Caco-2 (cell line): Measurements from ENCODE around the gene RHOBTB1. TPM values are rescaled to one million over a fixed set of nuclear protein-coding genes. Genes with fewer than 3 reads are reported as not detected.

Experiments
- BruUV-seq: library from RNA; stranded (reverse); fragments of 400-500 nt; replicated peaks from 2 replicates; lab custom pipeline; 2021; lab: Mats Ljungman, UMichigan
- CTCF ChIA-PET: fragments of 300-600 bp; sonication (Branson Sonifier 250); formaldehyde crosslinking; loops from one replicate; lab custom pipeline; 2022; ENCODE audit warnings: antibody characterized with exemption; lab: Charles Lee
- POLR2A ChIA-PET: fragments of 300-600 bp; sonication (Branson Sonifier 250); formaldehyde crosslinking; loops from one replicate; lab custom pipeline; 2022; ENCODE audit warnings: antibody characterized with exemption; lab: Charles Lee
- DNase-seq, 2 experiments: peaks; one replicate each; pipeline versions ENCODE4 v3.0.0 to v3.0.0-alpha.2; 2020 to 2022
- H3K27me3 ChIP-seq: replicated peaks from 2 replicates; pipeline ENCODE4 v1.6.0; 2011; ENCODE audit warnings: low read length; ENCODE audit not compliant: control insufficient read depth, insufficient read depth
- H3K36me3 ChIP-seq: 2 replicates; pipeline ENCODE4 v1.5.1; 2011; ENCODE audit warnings: low read length; ENCODE audit not compliant: control insufficient read depth, insufficient read depth
- H3K4me1 ChIP-seq: fragments of 250-450 bp; sonication (Bioruptor Pico); 2 replicates; pipeline ENCODE4 v1.5.1; 2020; ENCODE audit warnings: mild to moderate bottlenecking
- H3K4me3 ChIP-seq: 2 replicates; pipeline ENCODE4 v1.5.1; 2011; ENCODE audit warnings: low read depth, mild to moderate bottlenecking, control low read depth, low read length
- H3K9me3 ChIP-seq: fragments of 250-450 bp; sonication (Bioruptor Pico); 2 replicates; pipeline ENCODE4 v1.5.1; 2020; ENCODE audit warnings: mild to moderate bottlenecking, moderate library complexity
- H3K27ac Mint-ChIP-seq: one replicate; pipeline ENCODE4 v1.8.0; 2022; ENCODE audit warnings: mixed read lengths; ENCODE audit not compliant: unreplicated experiment
- H3K27me3 Mint-ChIP-seq: one replicate; pipeline ENCODE4 v1.8.0; 2022; ENCODE audit warnings: mixed read lengths; ENCODE audit not compliant: insufficient read depth, unreplicated experiment
- H3K36me3 Mint-ChIP-seq: one replicate; pipeline ENCODE4 v1.8.0; 2022; ENCODE audit warnings: mild to moderate bottlenecking, mixed read lengths; ENCODE audit not compliant: insufficient read depth, unreplicated experiment
- H3K4me1 Mint-ChIP-seq: one replicate; pipeline ENCODE4 v1.8.0; 2022; ENCODE audit warnings: low read depth, mixed read lengths; ENCODE audit not compliant: unreplicated experiment
- H3K4me3 Mint-ChIP-seq: one replicate; pipeline ENCODE4 v1.8.0; 2022; ENCODE audit warnings: mild to moderate bottlenecking, moderate library complexity, mixed read lengths; ENCODE audit not compliant: unreplicated experiment
- H3K9me3 Mint-ChIP-seq: one replicate; pipeline ENCODE4 v1.8.0; 2022; ENCODE audit warnings: mixed read lengths; ENCODE audit not compliant: unreplicated experiment
- CTCF ChIP-seq, 2 experiments: fragments of 200-600 bp in 1 of 2; IDR thresholded peaks; 1 replicate in 1 of 2; 2 replicates in 1 of 2; pipeline versions ENCODE4 v1.5.1 to v1.8.0; 2011 to 2022; ENCODE audit warnings: antibody characterized with exemption in 1 of 2, control low read depth in 1 of 2, inconsistent platforms in 1 of 2, low read depth in 1 of 2, low read length in 1 of 2, mild to moderate bottlenecking in 1 of 2, moderate library complexity in 1 of 2; ENCODE audit not compliant: insufficient read depth in 1 of 2, severe bottlenecking in 1 of 2, unreplicated experiment in 1 of 2
- intact Hi-C: fragments of 100-400 bp; cut with micrococcal nuclease; formaldehyde crosslinking; loops from one replicate; pipeline ENCODE4 v1.10.0; 2022; ENCODE audit not compliant: unreplicated experiment
- total RNA-seq: library from RNA; stranded (reverse); gene quantifications from 2 replicates; pipeline ENCODE4 v1.2.3, GENCODE V29; 2022

RHOBTB1 gene
- total RNA-seq, 1 experiment from 2014 or later = 19.9 TPM

GRCh38 chr10:60849740-60850139, 94.2 kb downstream of the RHOBTB1 start:
- Histone ChIP-seq H3K36me3 (no peaks in the 10 kb centered on the region), H3K27me3 (peaks cover 1% of the 10 kb centered on the region; the same call in 1 of the 2 replicates), H3K9me3 (no peaks in the 10 kb centered on the region; the same call in 1 of the 2 replicates), H3K4me1 (no peaks in the 10 kb centered on the region), H3K4me3 (no peak overlapping the region)
- no peaks in the 10 kb centered on the region for H3K36me3 Mint-ChIP-seq
- TF ChIP-seq CTCF (IDR thresholded peaks at IDR 0.05; ENCODE audit: insufficient read depth in 1 of 2, low read depth in 1 of 2, low read length in 1 of 2, severe bottlenecking in 1 of 2, unreplicated experiment in 1 of 2) = no peak
- no peaks in the 10 kb centered on the region for H3K9me3 Mint-ChIP-seq
- H3K4me1 Mint-ChIP-seq = no peaks in the 10 kb centered on the region
- POLR2A ChIA-PET = no interaction called here
- H3K4me3 Mint-ChIP-seq = no peak overlapping the region
- CTCF ChIA-PET = interaction anchor here (0.7 kb wide), 1 partner anchor 34 kb away, joined by 4 read pairs; no protein-coding TSS in a partner anchor
- no peak overlapping the region for H3K27ac Mint-ChIP-seq
- no peak for DNase-seq
- intact Hi-C loops = no loop called here
- BruUV-seq = no TSS peak
- H3K27me3 Mint-ChIP-seq = no peaks in the 10 kb centered on the region

- no peaks in the 10 kb centered on the region; the same call in 1 of the 2 replicates for H3K9me3 ChIP-seq
- H3K27me3 Mint-ChIP-seq = no peaks in the 10 kb centered on the region
- DNase-seq = no peak
- BruUV-seq = no TSS peak
- POLR2A ChIA-PET = no interaction called here
- no peaks in the 10 kb centered on the region for H3K36me3 ChIP-seq
- intact Hi-C loops = no loop called here
- no peak overlapping the region for H3K4me3 ChIP-seq
- H3K4me3 Mint-ChIP-seq = no peak overlapping the region
- H3K4me1 Mint-ChIP-seq = no peaks in the 10 kb centered on the region
- TF ChIP-seq CTCF (IDR thresholded peaks at IDR 0.05; ENCODE audit: insufficient read depth in 1 of 2, low read depth in 1 of 2, low read length in 1 of 2, severe bottlenecking in 1 of 2, unreplicated experiment in 1 of 2) = no peak
- no peaks in the 10 kb centered on the region for H3K36me3 Mint-ChIP-seq
- H3K27ac Mint-ChIP-seq = no peak overlapping the region
- H3K4me1 ChIP-seq = no peaks in the 10 kb centered on the region
- H3K9me3 Mint-ChIP-seq = no peaks in the 10 kb centered on the region
- peaks cover 1% of the 10 kb centered on the region; the same call in 1 of the 2 replicates for H3K27me3 ChIP-seq
- CTCF ChIA-PET = interaction anchor here (0.7 kb wide), 1 partner anchor 34 kb away, joined by 4 read pairs; no protein-coding TSS in a partner anchor
Measured at GRCh38 chr10:60849217-60849616, 94.8 kb downstream of the RHOBTB1 start.

GRCh38 chr10:60848680-60849079, 95.3 kb downstream of the RHOBTB1 start:
- Mint-ChIP-seq H3K4me1 (no peaks in the 10 kb centered on the region), H3K27ac (no peak overlapping the region), H3K4me3 (no peak overlapping the region), H3K27me3 (no peaks in the 10 kb centered on the region), H3K36me3 (no peaks in the 10 kb centered on the region), H3K9me3 (no peaks in the 10 kb centered on the region)
- BruUV-seq = no TSS peak
- CTCF ChIA-PET = no interaction called here
- no peak for TF ChIP-seq CTCF (IDR thresholded peaks at IDR 0.05; ENCODE audit: insufficient read depth in 1 of 2, low read depth in 1 of 2, low read length in 1 of 2, severe bottlenecking in 1 of 2, unreplicated experiment in 1 of 2)
- H3K4me1 ChIP-seq = no peaks in the 10 kb centered on the region
- intact Hi-C loops = no loop called here
- POLR2A ChIA-PET = no interaction called here
- no peaks in the 10 kb centered on the region; the same call in 1 of the 2 replicates for H3K27me3 ChIP-seq
- no peak overlapping the region for H3K4me3 ChIP-seq
- H3K36me3 ChIP-seq = no peaks in the 10 kb centered on the region
- H3K9me3 ChIP-seq = no peaks in the 10 kb centered on the region; the same call in 1 of the 2 replicates
- no peak for DNase-seq
